HG03095 (cell line): ENCODE data around the gene DCUN1D2.

Experiments used
- ATAC-seq: cut with Tn5 transposase; IDR thresholded peaks from one replicate; pipeline ENCODE4 v1.9.1; 2021; ENCODE audit warnings: moderate library complexity; ENCODE audit not compliant: unreplicated experiment

DCUN1D2 gene

GRCh38 chr13:113428469-113428865 lies 62.0 kb downstream of the DCUN1D2 start:
- no peak for ATAC-seq

- no peak for ATAC-seq
Observed at GRCh38 chr13:113427562-113428468, 62.7 kb downstream of the DCUN1D2 start.

- ATAC-seq = no peak
Observed at GRCh38 chr13:113426591-113426986, 63.9 kb downstream of the DCUN1D2 start.

- no peak for ATAC-seq
Observed at GRCh38 chr13:113425941-113426590, 64.4 kb downstream of the DCUN1D2 start.

- no peak for ATAC-seq
Observed at GRCh38 chr13:113423520-113424163, 66.9 kb downstream of the DCUN1D2 start.

GRCh38 chr13:113422807-113423519 lies 67.5 kb downstream of the DCUN1D2 start:
- no peak for ATAC-seq

GRCh38 chr13:113421673-113422270 lies 68.7 kb downstream of the DCUN1D2 start:
- no peak for ATAC-seq

GRCh38 chr13:113420833-113421600 lies 69.5 kb downstream of the DCUN1D2 start:
- no peak for ATAC-seq

- ATAC-seq = no peak
Observed at GRCh38 chr13:113420232-113420631, 70.3 kb downstream of the DCUN1D2 start.

GRCh38 chr13:113419531-113420193 lies 70.8 kb downstream of the DCUN1D2 start:
- ATAC-seq = no peak

- no peak for ATAC-seq
Observed at GRCh38 chr13:113418722-113419049, 71.8 kb downstream of the DCUN1D2 start.

- no peak for ATAC-seq
Observed at GRCh38 chr13:113417836-113418721, 72.4 kb downstream of the DCUN1D2 start.

GRCh38 chr13:113417008-113417751 lies 73.3 kb downstream of the DCUN1D2 start:
- no peak for ATAC-seq

GRCh38 chr13:113415825-113416224 lies 74.7 kb downstream of the DCUN1D2 start:
- ATAC-seq = no peak

GRCh38 chr13:113415032-113415431 lies 75.5 kb downstream of the DCUN1D2 start:
- ATAC-seq = no peak

- no peak for ATAC-seq
Observed at GRCh38 chr13:113414335-113414734, 76.2 kb downstream of the DCUN1D2 start.

- no peak for ATAC-seq
Observed at GRCh38 chr13:113413898-113414282, 76.6 kb downstream of the DCUN1D2 start.
